ENCODE data around the gene ANO3.
A peak's percentile ranks its signal among the peaks of the same experiment; 100 is the strongest.
"Not testable (repeated sequence)": the region's sequence is repeated elsewhere in the genome, so short reads cannot be mapped to it uniquely, and the experiment has no call there.

The ANO3 gene

GRCh38 chr11:26579683-26580082 lies 247.8 kb downstream of the ANO3 start:
- no peak for DNase-seq

- DNase-seq: no peak
Observed at GRCh38 chr11:26580929-26581328, 249.0 kb downstream of the ANO3 start.

- no peak for DNase-seq
Observed at GRCh38 chr11:26583550-26583949, 251.6 kb downstream of the ANO3 start.

- DNase-seq: peak in 1 of 2 experiments; percentile 4
Observed at GRCh38 chr11:26584818-26585217, 252.9 kb downstream of the ANO3 start.

GRCh38 chr11:26587073-26587472 lies 255.1 kb downstream of the ANO3 start:
- no peak for DNase-seq

GRCh38 chr11:26593691-26594090 lies 261.8 kb downstream of the ANO3 start:
- no peak for DNase-seq

GRCh38 chr11:26595207-26595865 lies 263.4 kb downstream of the ANO3 start:
- not testable (repeated sequence) for DNase-seq

- not testable (repeated sequence) for DNase-seq
Observed at GRCh38 chr11:26597049-26597689, 265.2 kb downstream of the ANO3 start.

GRCh38 chr11:26597899-26598298 lies 266.0 kb downstream of the ANO3 start:
- DNase-seq: no peak

- DNase-seq: peak; percentile 10 to 23
Observed at GRCh38 chr11:26599425-26599824, 267.5 kb downstream of the ANO3 start.

GRCh38 chr11:26599876-26600434 lies 268.0 kb downstream of the ANO3 start:
- DNase-seq: no peak

- no peak for DNase-seq
Observed at GRCh38 chr11:26607725-26608506, 276.0 kb downstream of the ANO3 start.

GRCh38 chr11:26608507-26609146 lies 276.7 kb downstream of the ANO3 start:
- no peak for DNase-seq

GRCh38 chr11:26613759-26614158 lies 281.8 kb downstream of the ANO3 start:
- no peak for DNase-seq

- no peak for DNase-seq
Observed at GRCh38 chr11:26618441-26618840, 286.5 kb downstream of the ANO3 start.

- no peak for DNase-seq
Observed at GRCh38 chr11:26620282-26621045, 288.5 kb downstream of the ANO3 start.

- no peak for DNase-seq
Observed at GRCh38 chr11:26621132-26621531, 289.2 kb downstream of the ANO3 start.

- no peak for DNase-seq
Observed at GRCh38 chr11:26622181-26622580, 290.3 kb downstream of the ANO3 start.

GRCh38 chr11:26623076-26623659 lies 291.2 kb downstream of the ANO3 start:
- no peak for DNase-seq

GRCh38 chr11:26626346-26626745 lies 294.4 kb downstream of the ANO3 start:
- DNase-seq: no peak

GRCh38 chr11:26632691-26633159 lies 300.8 kb downstream of the ANO3 start:
- no peak for DNase-seq

- not testable (repeated sequence) for DNase-seq
Observed at GRCh38 chr11:26643314-26643713, 311.4 kb downstream of the ANO3 start.

Measured in NCI-H2081 (cell line).